GM23338 (cell line): Measurements from ENCODE around the gene ANKRD27. TPM values are rescaled to one million over a fixed set of nuclear protein-coding genes. Genes with fewer than 3 reads are reported as not detected.

Experiments used
- ATAC-seq: fragments of 200-7000 bp; cut with Tn5 transposase; 3 replicates; pipeline ENCODE4 v1.9.1; 2020
- DNase-seq: peaks from one replicate; pipeline ENCODE4 v3.0.0-alpha.2; 2015; ENCODE audit warnings: low spot score
- H2AFZ ChIP-seq: fragments of 200-600 bp; sonication (generic); 2 replicates; pipeline ENCODE4 v1.8.0; 2016; ENCODE audit warnings: antibody characterized with exemption, mild to moderate bottlenecking, moderate library complexity
- H3F3A ChIP-seq: fragments of 200-600 bp; sonication (generic); replicated peaks from 2 replicates; pipeline ENCODE4 v1.8.0; 2017; ENCODE audit warnings: antibody characterized with exemption, mixed run types, low read depth
- H3K27ac ChIP-seq: fragments of 200-600 bp; sonication (generic); 2 replicates; pipeline ENCODE4 v1.6.1; 2016; ENCODE audit warnings: low read depth
- H3K27me3 ChIP-seq: fragments of 200-600 bp; sonication (generic); 2 replicates; pipeline ENCODE4 v1.8.0; 2016; ENCODE audit warnings: mild to moderate bottlenecking, mixed run types, moderate library complexity; ENCODE audit not compliant: insufficient read depth
- H3K36me3 ChIP-seq: fragments of 200-600 bp; sonication (generic); 2 replicates; pipeline ENCODE4 v1.8.0; 2016; ENCODE audit warnings: mild to moderate bottlenecking; ENCODE audit not compliant: insufficient read depth
- H3K4me1 ChIP-seq: fragments of 200-600 bp; sonication (generic); 2 replicates; pipeline ENCODE4 v1.8.0; 2016; ENCODE audit warnings: mild to moderate bottlenecking, moderate library complexity; ENCODE audit not compliant: insufficient read depth
- H3K4me2 ChIP-seq: fragments of 200-600 bp; sonication (generic); 2 replicates; pipeline ENCODE4 v1.7.1; 2017; ENCODE audit warnings: mixed run types
- H3K4me3 ChIP-seq: fragments of 200-600 bp; sonication (generic); 2 replicates; pipeline ENCODE4 v1.6.1; 2016; ENCODE audit warnings: mixed run types
- H3K79me2 ChIP-seq: fragments of 200-600 bp; sonication (generic); replicated peaks from 2 replicates; pipeline ENCODE4 v1.8.0; 2017; ENCODE audit warnings: mild to moderate bottlenecking; ENCODE audit not compliant: insufficient read depth
- H3K9me2 ChIP-seq: fragments of 200-600 bp; sonication (generic); 2 replicates; pipeline ENCODE4 v1.8.0; 2017; ENCODE audit not compliant: insufficient read depth
- H4K20me1 ChIP-seq: fragments of 200-600 bp; sonication (generic); replicated peaks from 2 replicates; pipeline ENCODE4 v1.8.0; 2017; ENCODE audit warnings: mild to moderate bottlenecking; ENCODE audit not compliant: insufficient read depth
- H3K27ac Mint-ChIP-seq: 2 replicates; pipeline ENCODE4 v1.8.0; 2020; ENCODE audit warnings: inconsistent platforms, mild to moderate bottlenecking, moderate library complexity, mixed read lengths
- H3K27me3 Mint-ChIP-seq: 3 replicates; pipeline ENCODE4 v1.8.0; 2022; ENCODE audit warnings: low read depth, mild to moderate bottlenecking, moderate library complexity, mixed read lengths, inconsistent platforms; ENCODE audit not compliant: insufficient read depth, poor library complexity
- H3K36me3 Mint-ChIP-seq: 3 replicates; pipeline ENCODE4 v1.8.0; 2021; ENCODE audit warnings: low read depth, mild to moderate bottlenecking, inconsistent platforms, moderate library complexity, mixed read lengths
- H3K4me1 Mint-ChIP-seq: 3 replicates; pipeline ENCODE4 v1.8.0; 2020; ENCODE audit warnings: mild to moderate bottlenecking, inconsistent platforms, mixed read lengths
- H3K4me3 Mint-ChIP-seq: 3 replicates; pipeline ENCODE4 v1.8.0; 2021; ENCODE audit warnings: moderate library complexity, mild to moderate bottlenecking, inconsistent platforms, mixed read lengths
- H3K9me3 Mint-ChIP-seq: 3 replicates; pipeline ENCODE4 v1.8.0; 2020; ENCODE audit warnings: moderate library complexity, mild to moderate bottlenecking, inconsistent platforms, mixed read lengths
- CREB1 ChIP-seq: fragments of 250-450 bp; sonication (Bioruptor Pico); IDR thresholded peaks from 2 replicates; pipeline ENCODE4 v1.5.0; 2020; ENCODE audit warnings: low read depth, mild to moderate bottlenecking, moderate library complexity
- EZH2 ChIP-seq: fragments of 200-600 bp; sonication (generic); IDR thresholded peaks from one replicate; pipeline ENCODE4 v1.8.0; 2017; ENCODE audit warnings: antibody characterized with exemption, mild to moderate bottlenecking, low read depth; ENCODE audit not compliant: unreplicated experiment
- EZH2phosphoT487 ChIP-seq: fragments of 200-600 bp; sonication (generic); IDR thresholded peaks from one replicate; pipeline ENCODE4 v1.8.1; 2018; ENCODE audit warnings: antibody characterized with exemption; ENCODE audit not compliant: unreplicated experiment
- JUNB ChIP-seq: IDR thresholded peaks from one replicate; pipeline ENCODE4 v1.6.1; 2016; ENCODE audit warnings: antibody characterized with exemption; ENCODE audit not compliant: unreplicated experiment
- NANOG ChIP-seq: IDR thresholded peaks from 2 replicates; pipeline ENCODE4 v1.6.1; 2016; ENCODE audit warnings: antibody characterized with exemption, borderline replicate concordance
- POLR2AphosphoS5 ChIP-seq: IDR thresholded peaks from 2 replicates; pipeline ENCODE4 v1.6.1; 2016; ENCODE audit warnings: antibody characterized with exemption, low read depth
- STAT1 ChIP-seq: IDR thresholded peaks from one replicate; pipeline ENCODE4 v1.6.1; 2016; ENCODE audit warnings: antibody characterized with exemption; ENCODE audit not compliant: unreplicated experiment
- ZNF114 ChIP-seq: fragments of 250-450 bp; sonication (Bioruptor Pico); IDR thresholded peaks from 2 replicates; pipeline ENCODE4 v1.5.0; 2020; ENCODE audit warnings: mild to moderate bottlenecking, moderate library complexity
- ZNF331 ChIP-seq: fragments of 250-450 bp; sonication (Bioruptor Pico); IDR thresholded peaks from 2 replicates; pipeline ENCODE4 v1.5.0; 2020; ENCODE audit warnings: low read depth, mild to moderate bottlenecking, moderate library complexity
- polyA plus RNA-seq: library from polyadenylated mRNA; unstranded; fragments of >200 nt; fragmentation: Nextera tagmentation; extraction: Ambion mirVana; gene quantifications from 2 replicates; pipeline ENCODE4 v1.2.1, GENCODE V29; 2016
- total RNA-seq: library from RNA; depleted of rRNA; stranded (reverse); fragments of >200 nt; shearing (Covaris generic); gene quantifications from 2 replicates; pipeline ENCODE4 v1.2.3, GENCODE V29; 2014
- TF ChIP-seq, protein P1 (sequence below): fragments of 250-450 bp; sonication (Bioruptor Pico); IDR thresholded peaks from 2 replicates; pipeline ENCODE4 v1.5.0; 2020; ENCODE audit warnings: mild to moderate bottlenecking, moderate library complexity
- TF ChIP-seq, protein P2 (sequence below): IDR thresholded peaks from one replicate; pipeline ENCODE4 v1.6.1; 2018; ENCODE audit warnings: antibody characterized with exemption; ENCODE audit not compliant: unreplicated experiment
- TF ChIP-seq, protein P3 (sequence below), 2 experiments: fragments of 200-600 bp in 1 of 2; sonication (generic) in 1 of 2; conservative IDR thresholded peaks; 2 replicates each; pipeline versions ENCODE4 v1.5.1 to v1.6.1; 2016 to 2017; ENCODE audit warnings: antibody characterized with exemption in 2 of 2, low read depth in 2 of 2, mild to moderate bottlenecking in 2 of 2, moderate library complexity in 1 of 2
- TF ChIP-seq, protein P4 (sequence below): IDR thresholded peaks from 2 replicates; pipeline ENCODE4 v1.6.1; 2016; ENCODE audit warnings: antibody characterized with exemption

ANKRD27 gene
- total and polyA plus RNA-seq, 2 experiments from 2014 or later, result 16.7 to 48.7 TPM

DNA sequence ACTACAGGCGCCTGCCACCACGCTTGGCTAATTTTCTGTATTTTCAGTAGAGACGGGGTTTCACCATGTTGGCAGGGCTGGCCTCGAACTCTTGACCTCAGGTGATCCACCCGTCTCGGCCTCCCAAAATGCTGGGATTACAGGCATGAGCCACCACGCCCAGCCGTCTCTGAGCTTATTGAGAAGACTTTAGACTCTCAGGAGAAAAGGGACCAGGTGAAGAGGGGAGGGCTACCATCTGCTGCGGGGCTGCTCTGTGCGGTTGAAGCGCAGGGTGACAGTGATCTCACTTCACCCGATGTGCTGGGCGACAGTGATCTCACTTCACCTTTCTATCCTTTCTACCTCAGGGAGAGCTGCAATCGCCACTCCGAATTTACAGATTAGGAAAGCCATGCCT is 68.7 kb downstream of the ANKRD27 start:
- H4K20me1 ChIP-seq, result no peaks in the 10 kb centered on the region
- H3K4me1 Mint-ChIP-seq, result no peaks in the 10 kb centered on the region
- peaks cover 3% of the 10 kb centered on the region; the same call in 1 of the 3 replicates for H3K9me3 Mint-ChIP-seq

More for the DNA sequence above, 68.7 kb downstream of the ANKRD27 start:
- no peaks in the 10 kb centered on the region for H3F3A ChIP-seq
- peaks cover 22% of the 10 kb centered on the region; the same call in 1 of the 2 replicates for H3K36me3 ChIP-seq
- H3K27ac ChIP-seq, result no peak overlapping the region
- no peaks in the 10 kb centered on the region for H3K79me2 ChIP-seq
- Mint-ChIP-seq H3K27ac (no peak overlapping the region), H3K36me3 (peaks cover 49% of the 10 kb centered on the region), H3K4me3 (no peak overlapping the region), H3K27me3 (no peaks in the 10 kb centered on the region)
- no peak overlapping the region for H2AFZ ChIP-seq
- DNase-seq, result no peak
- no peaks in the 10 kb centered on the region for H3K9me2 ChIP-seq
- TF ChIP-seq, protein P1, sequence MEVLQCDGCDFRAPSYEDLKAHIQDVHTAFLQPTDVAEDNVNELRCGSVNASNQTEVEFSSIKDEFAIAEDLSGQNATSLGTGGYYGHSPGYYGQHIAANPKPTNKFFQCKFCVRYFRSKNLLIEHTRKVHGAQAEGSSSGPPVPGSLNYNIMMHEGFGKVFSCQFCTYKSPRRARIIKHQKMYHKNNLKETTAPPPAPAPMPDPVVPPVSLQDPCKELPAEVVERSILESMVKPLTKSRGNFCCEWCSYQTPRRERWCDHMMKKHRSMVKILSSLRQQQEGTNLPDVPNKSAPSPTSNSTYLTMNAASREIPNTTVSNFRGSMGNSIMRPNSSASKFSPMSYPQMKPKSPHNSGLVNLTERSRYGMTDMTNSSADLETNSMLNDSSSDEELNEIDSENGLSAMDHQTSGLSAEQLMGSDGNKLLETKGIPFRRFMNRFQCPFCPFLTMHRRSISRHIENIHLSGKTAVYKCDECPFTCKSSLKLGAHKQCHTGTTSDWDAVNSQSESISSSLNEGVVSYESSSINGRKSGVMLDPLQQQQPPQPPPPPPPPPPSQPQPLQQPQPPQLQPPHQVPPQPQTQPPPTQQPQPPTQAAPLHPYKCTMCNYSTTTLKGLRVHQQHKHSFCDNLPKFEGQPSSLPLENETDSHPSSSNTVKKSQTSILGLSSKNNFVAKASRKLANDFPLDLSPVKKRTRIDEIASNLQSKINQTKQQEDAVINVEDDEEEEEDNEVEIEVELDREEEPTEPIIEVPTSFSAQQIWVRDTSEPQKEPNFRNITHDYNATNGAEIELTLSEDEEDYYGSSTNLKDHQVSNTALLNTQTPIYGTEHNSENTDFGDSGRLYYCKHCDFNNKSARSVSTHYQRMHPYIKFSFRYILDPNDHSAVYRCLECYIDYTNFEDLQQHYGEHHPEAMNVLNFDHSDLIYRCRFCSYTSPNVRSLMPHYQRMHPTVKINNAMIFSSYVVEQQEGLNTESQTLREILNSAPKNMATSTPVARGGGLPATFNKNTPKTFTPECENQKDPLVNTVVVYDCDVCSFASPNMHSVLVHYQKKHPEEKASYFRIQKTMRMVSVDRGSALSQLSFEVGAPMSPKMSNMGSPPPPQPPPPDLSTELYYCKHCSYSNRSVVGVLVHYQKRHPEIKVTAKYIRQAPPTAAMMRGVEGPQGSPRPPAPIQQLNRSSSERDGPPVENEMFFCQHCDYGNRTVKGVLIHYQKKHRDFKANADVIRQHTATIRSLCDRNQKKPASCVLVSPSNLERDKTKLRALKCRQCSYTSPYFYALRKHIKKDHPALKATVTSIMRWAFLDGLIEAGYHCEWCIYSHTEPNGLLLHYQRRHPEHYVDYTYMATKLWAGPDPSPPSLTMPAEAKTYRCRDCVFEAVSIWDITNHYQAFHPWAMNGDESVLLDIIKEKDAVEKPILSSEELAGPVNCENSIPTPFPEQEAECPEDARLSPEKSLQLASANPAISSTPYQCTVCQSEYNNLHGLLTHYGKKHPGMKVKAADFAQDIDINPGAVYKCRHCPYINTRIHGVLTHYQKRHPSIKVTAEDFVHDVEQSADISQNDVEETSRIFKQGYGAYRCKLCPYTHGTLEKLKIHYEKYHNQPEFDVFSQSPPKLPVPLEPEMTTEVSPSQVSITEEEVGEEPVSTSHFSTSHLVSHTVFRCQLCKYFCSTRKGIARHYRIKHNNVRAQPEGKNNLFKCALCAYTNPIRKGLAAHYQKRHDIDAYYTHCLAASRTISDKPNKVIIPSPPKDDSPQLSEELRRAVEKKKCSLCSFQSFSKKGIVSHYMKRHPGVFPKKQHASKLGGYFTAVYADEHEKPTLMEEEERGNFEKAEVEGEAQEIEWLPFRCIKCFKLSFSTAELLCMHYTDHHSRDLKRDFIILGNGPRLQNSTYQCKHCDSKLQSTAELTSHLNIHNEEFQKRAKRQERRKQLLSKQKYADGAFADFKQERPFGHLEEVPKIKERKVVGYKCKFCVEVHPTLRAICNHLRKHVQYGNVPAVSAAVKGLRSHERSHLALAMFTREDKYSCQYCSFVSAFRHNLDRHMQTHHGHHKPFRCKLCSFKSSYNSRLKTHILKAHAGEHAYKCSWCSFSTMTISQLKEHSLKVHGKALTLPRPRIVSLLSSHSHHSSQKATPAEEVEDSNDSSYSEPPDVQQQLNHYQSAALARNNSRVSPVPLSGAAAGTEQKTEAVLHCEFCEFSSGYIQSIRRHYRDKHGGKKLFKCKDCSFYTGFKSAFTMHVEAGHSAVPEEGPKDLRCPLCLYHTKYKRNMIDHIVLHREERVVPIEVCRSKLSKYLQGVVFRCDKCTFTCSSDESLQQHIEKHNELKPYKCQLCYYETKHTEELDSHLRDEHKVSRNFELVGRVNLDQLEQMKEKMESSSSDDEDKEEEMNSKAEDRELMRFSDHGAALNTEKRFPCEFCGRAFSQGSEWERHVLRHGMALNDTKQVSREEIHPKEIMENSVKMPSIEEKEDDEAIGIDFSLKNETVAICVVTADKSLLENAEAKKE (CRISPR knock-in tag), result no peak
- TF ChIP-seq, protein P2, sequence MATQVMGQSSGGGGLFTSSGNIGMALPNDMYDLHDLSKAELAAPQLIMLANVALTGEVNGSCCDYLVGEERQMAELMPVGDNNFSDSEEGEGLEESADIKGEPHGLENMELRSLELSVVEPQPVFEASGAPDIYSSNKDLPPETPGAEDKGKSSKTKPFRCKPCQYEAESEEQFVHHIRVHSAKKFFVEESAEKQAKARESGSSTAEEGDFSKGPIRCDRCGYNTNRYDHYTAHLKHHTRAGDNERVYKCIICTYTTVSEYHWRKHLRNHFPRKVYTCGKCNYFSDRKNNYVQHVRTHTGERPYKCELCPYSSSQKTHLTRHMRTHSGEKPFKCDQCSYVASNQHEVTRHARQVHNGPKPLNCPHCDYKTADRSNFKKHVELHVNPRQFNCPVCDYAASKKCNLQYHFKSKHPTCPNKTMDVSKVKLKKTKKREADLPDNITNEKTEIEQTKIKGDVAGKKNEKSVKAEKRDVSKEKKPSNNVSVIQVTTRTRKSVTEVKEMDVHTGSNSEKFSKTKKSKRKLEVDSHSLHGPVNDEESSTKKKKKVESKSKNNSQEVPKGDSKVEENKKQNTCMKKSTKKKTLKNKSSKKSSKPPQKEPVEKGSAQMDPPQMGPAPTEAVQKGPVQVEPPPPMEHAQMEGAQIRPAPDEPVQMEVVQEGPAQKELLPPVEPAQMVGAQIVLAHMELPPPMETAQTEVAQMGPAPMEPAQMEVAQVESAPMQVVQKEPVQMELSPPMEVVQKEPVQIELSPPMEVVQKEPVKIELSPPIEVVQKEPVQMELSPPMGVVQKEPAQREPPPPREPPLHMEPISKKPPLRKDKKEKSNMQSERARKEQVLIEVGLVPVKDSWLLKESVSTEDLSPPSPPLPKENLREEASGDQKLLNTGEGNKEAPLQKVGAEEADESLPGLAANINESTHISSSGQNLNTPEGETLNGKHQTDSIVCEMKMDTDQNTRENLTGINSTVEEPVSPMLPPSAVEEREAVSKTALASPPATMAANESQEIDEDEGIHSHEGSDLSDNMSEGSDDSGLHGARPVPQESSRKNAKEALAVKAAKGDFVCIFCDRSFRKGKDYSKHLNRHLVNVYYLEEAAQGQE, result no peak
- TF ChIP-seq CREB1 (CRISPR knock-in tag), result no peak
- TF ChIP-seq ZNF114 (CRISPR knock-in tag), result no peak
- TF ChIP-seq, protein P3, sequence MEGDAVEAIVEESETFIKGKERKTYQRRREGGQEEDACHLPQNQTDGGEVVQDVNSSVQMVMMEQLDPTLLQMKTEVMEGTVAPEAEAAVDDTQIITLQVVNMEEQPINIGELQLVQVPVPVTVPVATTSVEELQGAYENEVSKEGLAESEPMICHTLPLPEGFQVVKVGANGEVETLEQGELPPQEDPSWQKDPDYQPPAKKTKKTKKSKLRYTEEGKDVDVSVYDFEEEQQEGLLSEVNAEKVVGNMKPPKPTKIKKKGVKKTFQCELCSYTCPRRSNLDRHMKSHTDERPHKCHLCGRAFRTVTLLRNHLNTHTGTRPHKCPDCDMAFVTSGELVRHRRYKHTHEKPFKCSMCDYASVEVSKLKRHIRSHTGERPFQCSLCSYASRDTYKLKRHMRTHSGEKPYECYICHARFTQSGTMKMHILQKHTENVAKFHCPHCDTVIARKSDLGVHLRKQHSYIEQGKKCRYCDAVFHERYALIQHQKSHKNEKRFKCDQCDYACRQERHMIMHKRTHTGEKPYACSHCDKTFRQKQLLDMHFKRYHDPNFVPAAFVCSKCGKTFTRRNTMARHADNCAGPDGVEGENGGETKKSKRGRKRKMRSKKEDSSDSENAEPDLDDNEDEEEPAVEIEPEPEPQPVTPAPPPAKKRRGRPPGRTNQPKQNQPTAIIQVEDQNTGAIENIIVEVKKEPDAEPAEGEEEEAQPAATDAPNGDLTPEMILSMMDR (conservative IDR thresholded peaks at IDR 0.05; ENCODE audit: low read depth in 2 of 2), result no peak
- TF ChIP-seq EZH2phosphoT487, result no peak
- no peak for TF ChIP-seq NANOG
- TF ChIP-seq JUNB, result no peak
- TF ChIP-seq POLR2AphosphoS5, result no peak
- TF ChIP-seq, protein P4, sequence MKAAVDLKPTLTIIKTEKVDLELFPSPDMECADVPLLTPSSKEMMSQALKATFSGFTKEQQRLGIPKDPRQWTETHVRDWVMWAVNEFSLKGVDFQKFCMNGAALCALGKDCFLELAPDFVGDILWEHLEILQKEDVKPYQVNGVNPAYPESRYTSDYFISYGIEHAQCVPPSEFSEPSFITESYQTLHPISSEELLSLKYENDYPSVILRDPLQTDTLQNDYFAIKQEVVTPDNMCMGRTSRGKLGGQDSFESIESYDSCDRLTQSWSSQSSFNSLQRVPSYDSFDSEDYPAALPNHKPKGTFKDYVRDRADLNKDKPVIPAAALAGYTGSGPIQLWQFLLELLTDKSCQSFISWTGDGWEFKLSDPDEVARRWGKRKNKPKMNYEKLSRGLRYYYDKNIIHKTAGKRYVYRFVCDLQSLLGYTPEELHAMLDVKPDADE, result no peak
- TF ChIP-seq STAT1, result no peak
- TF ChIP-seq ZNF331, result no peak
- TF ChIP-seq EZH2, result no peak
- no peaks in the 10 kb centered on the region for H3K4me1 ChIP-seq
- no peak for ATAC-seq
- no peaks in the 10 kb centered on the region for H3K27me3 ChIP-seq
- no peak overlapping the region for H3K4me3 ChIP-seq
- no peak overlapping the region for H3K4me2 ChIP-seq
